Measurements from ENCODE around the gene APOL2. TPM values are rescaled to one million over a fixed set of nuclear protein-coding genes. Genes with fewer than 3 reads are reported as not detected.

The APOL2 gene
- total and polyA plus RNA-seq, 10 of the 15 experiments (the other 5 are each of a cell fraction or from before 2014, with no cell fraction given) = 4.4 to 39.9 (median 25.0) TPM

DNA sequence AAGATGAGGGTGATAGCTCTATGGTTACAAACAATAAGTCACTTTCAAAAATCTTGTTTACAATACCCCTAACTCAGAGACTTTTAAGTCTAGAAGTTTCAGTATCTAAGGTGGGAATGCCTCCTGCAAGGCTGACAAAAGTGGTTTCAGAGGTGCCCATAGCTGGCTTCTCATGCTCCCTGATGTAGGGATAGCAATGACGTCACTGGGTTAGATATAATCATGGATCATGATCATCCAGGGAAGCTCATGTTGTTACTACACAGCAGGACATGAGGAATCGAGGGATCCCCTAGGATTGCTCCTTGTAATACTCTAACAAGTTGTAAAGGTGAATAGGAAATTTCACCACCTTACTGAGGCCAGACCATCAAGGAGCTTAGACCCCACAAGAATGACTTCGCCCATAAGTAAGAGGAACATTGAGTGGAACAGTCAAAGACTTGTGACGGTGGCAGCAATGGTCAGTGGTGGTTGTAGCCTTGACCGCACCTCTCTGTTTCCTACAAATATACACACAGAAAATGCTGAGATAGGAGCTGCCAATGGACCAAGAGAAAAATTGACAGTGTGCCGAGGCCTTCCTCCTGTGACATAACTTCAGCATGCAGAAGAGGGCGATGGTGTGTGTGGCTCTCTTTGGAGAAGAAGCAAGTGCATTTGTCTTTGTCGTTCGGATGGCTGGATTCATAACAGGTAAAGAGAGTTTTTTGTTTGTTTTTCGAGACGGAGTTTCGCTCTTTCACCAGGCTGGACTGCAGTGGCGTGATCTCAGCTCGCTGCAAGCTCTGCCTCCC, 53.3 kb downstream of the APOL2 start:
- no peak overlapping the region for H3K4me3 ChIP-seq
- no peak for ATAC-seq
- 65% methylated on average over 14 of the region's 14 CpGs for WGBS (ENCODE audit: insufficient coverage, insufficient replicate concordance, low lambda C conversion rate, missing lambda C conversion rate)
- no peak overlapping the region for H3K27ac ChIP-seq (ENCODE audit: control insufficient read depth, insufficient read depth)
- in situ Hi-C loops (cut with MboI) = no loop called here
- ChIA-PET POLR2A (no interaction called here), SMC1A (ENCODE audit: uncharacterized antibody, unreplicated experiment) (interaction anchor here (0.9 to 11.2 kb wide), 2 partner anchors 11 to 25 kb away, joined by 3 to 154 read pairs; partner anchors contain the start of gene APOL3), CTCF (interaction anchor here (0.7 to 2.1 kb wide), 9 partner anchors 21 to 120 kb away, joined by 3 to 5 read pairs (median 4); no protein-coding TSS in a partner anchor), RAD21 (ENCODE audit: unreplicated experiment) (no interaction called here)
- no peak overlapping the region for H3K9ac ChIP-seq (ENCODE audit: control insufficient read depth, insufficient read depth, low read length)
- no TSS peak for BruUV-seq (replicated peaks)
- no peaks in the 10 kb centered on the region for H4K20me1 ChIP-seq (ENCODE audit: control insufficient read depth, insufficient read depth)
- H3K27me3 ChIP-seq (replicated peaks in 1 of 2; ENCODE audit: control insufficient read depth in 2 of 2, insufficient read depth in 2 of 2, low read length in 1 of 2) = no peaks in the 10 kb centered on the region; a peak in 1 of 4 replicates
- no peak for FAIRE-seq
- no peaks in the 10 kb centered on the region for H3K36me3 ChIP-seq (ENCODE audit: control insufficient read depth in 2 of 2, insufficient read depth in 2 of 2, low read length in 1 of 2)
- intact Hi-C loops (cut with micrococcal nuclease; ENCODE audit: unreplicated experiment) = no loop called here
- H3K79me2 ChIP-seq (ENCODE audit: control insufficient read depth, insufficient read depth, low read length) = no peaks in the 10 kb centered on the region
- H2AFZ ChIP-seq (ENCODE audit: control insufficient read depth, low read depth, low read length) = no peak overlapping the region
- no peaks in the 10 kb centered on the region for H3K4me1 ChIP-seq (ENCODE audit: control insufficient read depth, insufficient read depth, low read length)
- no peaks in the 10 kb centered on the region for H3K9me3 ChIP-seq (replicated peaks; ENCODE audit: control insufficient read depth, insufficient read depth, low read length)
- no peak overlapping the region for H3K4me2 ChIP-seq (ENCODE audit: control insufficient read depth, insufficient read depth)
- TF ChIP-seq CBX3 (IDR thresholded peaks at IDR 0.05; ENCODE audit: borderline replicate concordance, low read depth) (no peak), LARP7 (IDR thresholded peaks at IDR 0.05) (no peak), BRCA1 (IDR thresholded peaks at IDR 0.05; ENCODE audit: low read depth, low read length) (no peak), YBX1 (IDR thresholded peaks at IDR 0.05) (no peak), MYC (IDR thresholded peaks at IDR 0.05; ENCODE audit: insufficient read depth, insufficient read length, insufficient replicate concordance, low read length, severe bottlenecking) (no peak), BCL3 (IDR thresholded peaks at IDR 0.05; ENCODE audit: borderline replicate concordance, insufficient read depth, low read depth, low read length, poor library complexity, severe bottlenecking) (no peak), RAD21 (IDR thresholded peaks at IDR 0.05; ENCODE audit: insufficient read depth, low read depth, low read length) (no peak), MEF2B (IDR thresholded peaks at IDR 0.05; ENCODE audit: partially characterized antibody, poor library complexity, severe bottlenecking) (no peak), HDGF (IDR thresholded peaks at IDR 0.05) (no peak), SMC3 (IDR thresholded peaks at IDR 0.05; ENCODE audit: borderline replicate concordance, low read length) (no peak)
- DNase-seq (ENCODE audit: low read depth, low spot score) = no peak
